ENCODE data around the gene EIF4G1. TPM values are rescaled to one million over a fixed set of nuclear protein-coding genes. Genes with fewer than 3 reads are reported as not detected.
A peak's percentile ranks its signal among the peaks of the same experiment; 100 is the strongest.
"Not testable (repeated sequence)": the region's sequence is repeated elsewhere in the genome, so short reads cannot be mapped to it uniquely, and the experiment has no call there.

The EIF4G1 gene
- total RNA-seq (100 to 1,000 TPM; 200 to 341 (median 256) TPM), polyA plus RNA-seq (10 to 100 TPM; 19.1 to 59.1 TPM), total RNA-seq (354 reads per million, percentile 97 among the genes with 10 or more reads in this experiment)

GRCh38 chr3:184314363-184314699 lies at the start of gene EIF4G1:
EIF4G1 (plus strand) TSS chr3:184314606; CDS start chr3:184315797, 1,191 bp downstream.
- intact Hi-C loops (cut with micrococcal nuclease) = loop anchor here (1.0 to 5.0 kb wide), 7 partner anchors 15 to 617 kb away; partner anchors contain the start of genes ABCF3 (in 2 of the 2), PSMD2 (in 2 of the 2), AP2M1 (in 1 of the 2) and EEF1AKMT4 (in 1 of the 2)
- H3K4me1 ChIP-seq (ENCODE audit: control insufficient read depth in 2 of 2, insufficient read depth in 2 of 2, low read length in 2 of 2) = peaks cover 0 to 17% of the 10 kb centered on the region in 2 donors
- ATAC-seq = peak; percentile 95
- Mint-ChIP-seq H3K27ac (peak within 1 kb of the TSS; percentile 68 to 95 (median 89)), H3K4me3 (peak within 1 kb of the TSS; percentile 79 to 94 (median 88)), H3K36me3 (peaks cover 0 to 11% (median 5%) of the 10 kb centered on the region in 5 donors), H3K4me1 (peaks cover 15 to 35% (median 28%) of the 10 kb centered on the region in 7 donors), H3K9me3 (no peaks in the 10 kb centered on the region), H3K27me3 (no peaks in the 10 kb centered on the region)
- peaks cover 0 to 21% (median 8%) of the 10 kb centered on the region in 3 experiments for H3K36me3 ChIP-seq (ENCODE audit: control insufficient read depth in 2 of 3, insufficient read depth in 3 of 3, low read length in 3 of 3)
- peak; percentile 89 to 95 (median 91) for DNase-seq
- peak within 1 kb of the TSS; percentile 93 for H3K27ac ChIP-seq (ENCODE audit: low read depth, low read length)
- ChIA-PET POLR2A (no interaction called here), CTCF (no interaction called here)
- H3K27me3 ChIP-seq (ENCODE audit: control insufficient read depth in 2 of 2, insufficient read depth in 2 of 2, low read length in 2 of 2) = no peaks in the 10 kb centered on the region
- no peaks in the 10 kb centered on the region for H3K9me3 ChIP-seq (ENCODE audit: control insufficient read depth in 2 of 3, low read length in 3 of 3)
- peak within 1 kb of the TSS; percentile 73 for H3K4me3 ChIP-seq (ENCODE audit: low read length)

GRCh38 chr3:184267249-184267648 lies 47.2 kb upstream of the EIF4G1 start:
- H3K27ac Mint-ChIP-seq = not testable (repeated sequence)
- peaks cover 0 to 15% of the 10 kb centered on the region in 2 donors for H3K27me3 ChIP-seq (ENCODE audit: control insufficient read depth in 2 of 2, insufficient read depth in 2 of 2, low read length in 2 of 2)
- POLR2A ChIA-PET = interaction anchor here (1.4 kb wide), 1 partner anchor 11 kb away, joined by 4 read pairs; no protein-coding TSS in a partner anchor

GRCh38 chr3:184272269-184272668 lies 42.1 kb upstream of the EIF4G1 start:
- peaks cover 0 to 3% (median 0%) of the 10 kb centered on the region in 5 donors for H3K36me3 Mint-ChIP-seq
- peaks cover 0 to 12% (median 3%) of the 10 kb centered on the region in 11 donors for H3K9me3 Mint-ChIP-seq
- Histone ChIP-seq H3K27ac (ENCODE audit: low read depth, low read length) (no peak overlapping the region), H3K9me3 (ENCODE audit: control insufficient read depth in 2 of 3, low read length in 3 of 3) (no peaks in the 10 kb centered on the region), H3K4me3 (ENCODE audit: low read length) (no peak overlapping the region), H3K4me1 (ENCODE audit: control insufficient read depth in 2 of 2, insufficient read depth in 2 of 2, low read length in 2 of 2) (no peaks in the 10 kb centered on the region), H3K36me3 (ENCODE audit: control insufficient read depth in 2 of 3, insufficient read depth in 3 of 3, low read length in 3 of 3) (no peaks in the 10 kb centered on the region), H3K27me3 (ENCODE audit: control insufficient read depth in 2 of 2, insufficient read depth in 2 of 2, low read length in 2 of 2) (no peaks in the 10 kb centered on the region)
- ChIA-PET POLR2A (no interaction called here), CTCF (interaction anchor here (0.6 kb wide), 1 partner anchor 689 kb away, joined by 4 read pairs; no protein-coding TSS in a partner anchor)
- H3K27ac Mint-ChIP-seq = no peak overlapping the region
- intact Hi-C loops (cut with micrococcal nuclease) = no loop called here
- H3K4me1 Mint-ChIP-seq = peaks cover 0 to 8% (median 3%) of the 10 kb centered on the region in 7 donors
- H3K4me3 Mint-ChIP-seq = no peak overlapping the region
- DNase-seq (no peak), ATAC-seq (no peak)
- peaks cover 36 to 62% (median 46%) of the 10 kb centered on the region in 5 donors for H3K27me3 Mint-ChIP-seq

More at GRCh38 chr3:184267249-184267648, 47.2 kb upstream of the EIF4G1 start:
- ATAC-seq; CTCF ChIA-PET; DNase-seq; H3K27ac ChIP-seq (ENCODE audit: low read depth, low read length); H3K4me3 Mint-ChIP-seq; H3K9me3 ChIP-seq (ENCODE audit: control insufficient read depth in 2 of 3, low read length in 3 of 3); H3K4me1 Mint-ChIP-seq; H3K36me3 ChIP-seq (ENCODE audit: control insufficient read depth in 2 of 3, insufficient read depth in 3 of 3, low read length in 3 of 3); H3K36me3 Mint-ChIP-seq; H3K4me1 ChIP-seq (ENCODE audit: control insufficient read depth in 2 of 2, insufficient read depth in 2 of 2, low read length in 2 of 2); H3K4me3 ChIP-seq (ENCODE audit: low read length); intact Hi-C loops (cut with micrococcal nuclease): not testable (repeated sequence)
- Mint-ChIP-seq H3K9me3 (peaks cover 0 to 14% (median 6%) of the 10 kb centered on the region in 11 donors), H3K27me3 (peaks cover 41 to 57% (median 50%) of the 10 kb centered on the region in 5 donors)

- no peaks in the 10 kb centered on the region for H3K4me1 ChIP-seq (ENCODE audit: control insufficient read depth in 2 of 2, insufficient read depth in 2 of 2, low read length in 2 of 2)
Measured at GRCh38 chr3:184275381-184275701, 39.1 kb upstream of the EIF4G1 start.

GRCh38 chr3:184275961-184276910 lies 38.2 kb upstream of the EIF4G1 start, which contains the start of gene ECE2:
ECE2 (plus strand) TSS chr3:184276022; CDS start chr3:184276154, 132 bp downstream.
- ATAC-seq (no peak), DNase-seq (no peak)
- Histone ChIP-seq H3K4me3 (ENCODE audit: low read length) (no peak within 1 kb of the TSS), H3K4me1 (ENCODE audit: control insufficient read depth in 2 of 2, insufficient read depth in 2 of 2, low read length in 2 of 2) (no peaks in the 10 kb centered on the region), H3K27ac (ENCODE audit: low read depth, low read length) (no peak within 1 kb of the TSS), H3K27me3 (ENCODE audit: control insufficient read depth in 2 of 2, insufficient read depth in 2 of 2, low read length in 2 of 2) (peaks cover 0 to 3% of the 10 kb centered on the region in 2 donors), H3K36me3 (ENCODE audit: control insufficient read depth in 2 of 3, insufficient read depth in 3 of 3, low read length in 3 of 3) (no peaks in the 10 kb centered on the region), H3K9me3 (ENCODE audit: control insufficient read depth in 2 of 3, low read length in 3 of 3) (no peaks in the 10 kb centered on the region)
- Mint-ChIP-seq H3K27me3 (peaks cover 38 to 68% (median 46%) of the 10 kb centered on the region in 5 donors), H3K36me3 (no peaks in the 10 kb centered on the region), H3K27ac (no peak within 1 kb of the TSS), H3K9me3 (peaks cover 0 to 6% (median 0%) of the 10 kb centered on the region in 11 donors), H3K4me3 (peak within 1 kb of the TSS in 6 of 10 donors; percentile 2 to 69 (median 36)), H3K4me1 (peaks cover 0 to 8% (median 3%) of the 10 kb centered on the region in 7 donors)
- ChIA-PET CTCF (no interaction called here), POLR2A (no interaction called here)
- intact Hi-C loops (cut with micrococcal nuclease) = no loop called here

More at GRCh38 chr3:184275381-184275701, 39.1 kb upstream of the EIF4G1 start:
- H3K27ac ChIP-seq (ENCODE audit: low read depth, low read length) = no peak overlapping the region
- no peaks in the 10 kb centered on the region for H3K36me3 Mint-ChIP-seq
- H3K4me1 Mint-ChIP-seq = peaks cover 0 to 8% (median 3%) of the 10 kb centered on the region in 7 donors
- intact Hi-C loops (cut with micrococcal nuclease) = no loop called here
- ChIA-PET POLR2A (no interaction called here), CTCF (no interaction called here)
- no peak overlapping the region for H3K27ac Mint-ChIP-seq
- H3K9me3 Mint-ChIP-seq = peaks cover 0 to 6% (median 0%) of the 10 kb centered on the region in 11 donors
- H3K4me3 ChIP-seq (ENCODE audit: low read length) = no peak overlapping the region
- H3K36me3 ChIP-seq (ENCODE audit: control insufficient read depth in 2 of 3, insufficient read depth in 3 of 3, low read length in 3 of 3) = no peaks in the 10 kb centered on the region
- H3K27me3 ChIP-seq (ENCODE audit: control insufficient read depth in 2 of 2, insufficient read depth in 2 of 2, low read length in 2 of 2) = peaks cover 0 to 3% of the 10 kb centered on the region in 2 donors
- peaks cover 38 to 62% (median 46%) of the 10 kb centered on the region in 5 donors for H3K27me3 Mint-ChIP-seq
- no peak for DNase-seq
- H3K9me3 ChIP-seq (ENCODE audit: control insufficient read depth in 2 of 3, low read length in 3 of 3) = no peaks in the 10 kb centered on the region
- peak overlapping the region in 6 of 10 donors; percentile 2 to 69 (median 36) for H3K4me3 Mint-ChIP-seq
- no peak for ATAC-seq

- no peak for DNase-seq
- POLR2A ChIA-PET = interaction anchor here (1.5 kb wide), 1 partner anchor 10 kb away, joined by 4 read pairs; no protein-coding TSS in a partner anchor
- Histone ChIP-seq H3K9me3 (ENCODE audit: control insufficient read depth in 2 of 3, low read length in 3 of 3) (no peaks in the 10 kb centered on the region), H3K27me3 (ENCODE audit: control insufficient read depth in 2 of 2, insufficient read depth in 2 of 2, low read length in 2 of 2) (peaks cover 0 to 3% of the 10 kb centered on the region in 2 donors), H3K4me3 (ENCODE audit: low read length) (no peak overlapping the region), H3K36me3 (ENCODE audit: control insufficient read depth in 2 of 3, insufficient read depth in 3 of 3, low read length in 3 of 3) (no peaks in the 10 kb centered on the region), H3K27ac (ENCODE audit: low read depth, low read length) (no peak overlapping the region), H3K4me1 (ENCODE audit: control insufficient read depth in 2 of 2, insufficient read depth in 2 of 2, low read length in 2 of 2) (no peaks in the 10 kb centered on the region)
- ATAC-seq = peak; percentile 24
- H3K27me3 Mint-ChIP-seq = peaks cover 34 to 57% (median 38%) of the 10 kb centered on the region in 5 donors
- intact Hi-C loops (cut with micrococcal nuclease) = no loop called here
- H3K27ac Mint-ChIP-seq = no peak overlapping the region
- peak overlapping the region in 1 of 10 donors; percentile 37 for H3K4me3 Mint-ChIP-seq
- H3K9me3 Mint-ChIP-seq = peaks cover 0 to 2% (median 0%) of the 10 kb centered on the region in 11 donors
- peaks cover 0 to 8% (median 3%) of the 10 kb centered on the region in 7 donors for H3K4me1 Mint-ChIP-seq
- no peaks in the 10 kb centered on the region for H3K36me3 Mint-ChIP-seq
- CTCF ChIA-PET = interaction anchor here (0.6 kb wide), 1 partner anchor 54 kb away, joined by 4 read pairs; no protein-coding TSS in a partner anchor
Measured at GRCh38 chr3:184277366-184277765, 37.0 kb upstream of the EIF4G1 start.
